ENCODE results near the gene CIRBP. TPM values are rescaled to one million over a fixed set of nuclear protein-coding genes. Genes with fewer than 3 reads are reported as not detected.
A peak's percentile ranks its signal among the peaks of the same experiment; 100 is the strongest.

The CIRBP gene
- total and polyA plus RNA-seq, 9 of the 15 experiments (the other 6 are each of a cell fraction or from before 2014, with no cell fraction given) = 20.5 to 327 (median 176) TPM

DNA sequence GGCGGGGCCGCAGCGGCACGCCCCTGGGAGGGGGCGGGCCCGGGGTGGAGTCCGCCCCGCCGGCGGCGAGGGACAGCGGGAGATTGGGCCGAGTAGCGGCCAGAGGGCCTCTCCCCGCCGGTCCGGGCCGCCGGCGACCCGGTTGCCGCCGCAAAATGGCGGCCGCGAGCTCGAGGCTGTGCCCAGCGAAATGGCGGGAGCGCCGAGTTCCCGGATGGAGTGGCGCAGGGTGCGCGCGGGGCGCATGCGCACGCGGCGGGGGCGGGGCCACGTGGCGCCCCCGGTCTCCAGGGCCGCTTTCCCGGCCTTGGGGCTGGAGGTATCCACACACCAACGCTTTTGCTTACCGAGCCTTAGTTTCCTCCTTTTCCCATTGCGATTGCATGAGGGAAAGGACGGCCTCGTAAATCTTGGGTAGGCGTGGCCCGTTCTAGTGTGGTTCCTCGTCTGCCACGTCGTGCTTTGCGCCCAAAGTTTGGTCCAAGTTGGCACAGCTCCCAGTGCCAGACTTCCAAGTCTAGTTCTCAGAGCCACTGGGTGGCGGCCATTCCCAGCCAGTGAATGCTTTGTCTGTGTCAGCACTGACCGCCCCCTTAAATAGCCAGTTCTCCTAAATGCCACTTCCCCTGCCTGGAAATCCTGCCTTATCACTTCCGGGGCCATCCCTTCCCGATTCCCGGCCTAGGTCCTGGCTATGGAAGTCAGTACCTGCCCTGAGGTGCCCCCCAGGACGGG is 513 bp downstream of the CIRBP start (continued):
- TF ChIP-seq, protein P1, sequence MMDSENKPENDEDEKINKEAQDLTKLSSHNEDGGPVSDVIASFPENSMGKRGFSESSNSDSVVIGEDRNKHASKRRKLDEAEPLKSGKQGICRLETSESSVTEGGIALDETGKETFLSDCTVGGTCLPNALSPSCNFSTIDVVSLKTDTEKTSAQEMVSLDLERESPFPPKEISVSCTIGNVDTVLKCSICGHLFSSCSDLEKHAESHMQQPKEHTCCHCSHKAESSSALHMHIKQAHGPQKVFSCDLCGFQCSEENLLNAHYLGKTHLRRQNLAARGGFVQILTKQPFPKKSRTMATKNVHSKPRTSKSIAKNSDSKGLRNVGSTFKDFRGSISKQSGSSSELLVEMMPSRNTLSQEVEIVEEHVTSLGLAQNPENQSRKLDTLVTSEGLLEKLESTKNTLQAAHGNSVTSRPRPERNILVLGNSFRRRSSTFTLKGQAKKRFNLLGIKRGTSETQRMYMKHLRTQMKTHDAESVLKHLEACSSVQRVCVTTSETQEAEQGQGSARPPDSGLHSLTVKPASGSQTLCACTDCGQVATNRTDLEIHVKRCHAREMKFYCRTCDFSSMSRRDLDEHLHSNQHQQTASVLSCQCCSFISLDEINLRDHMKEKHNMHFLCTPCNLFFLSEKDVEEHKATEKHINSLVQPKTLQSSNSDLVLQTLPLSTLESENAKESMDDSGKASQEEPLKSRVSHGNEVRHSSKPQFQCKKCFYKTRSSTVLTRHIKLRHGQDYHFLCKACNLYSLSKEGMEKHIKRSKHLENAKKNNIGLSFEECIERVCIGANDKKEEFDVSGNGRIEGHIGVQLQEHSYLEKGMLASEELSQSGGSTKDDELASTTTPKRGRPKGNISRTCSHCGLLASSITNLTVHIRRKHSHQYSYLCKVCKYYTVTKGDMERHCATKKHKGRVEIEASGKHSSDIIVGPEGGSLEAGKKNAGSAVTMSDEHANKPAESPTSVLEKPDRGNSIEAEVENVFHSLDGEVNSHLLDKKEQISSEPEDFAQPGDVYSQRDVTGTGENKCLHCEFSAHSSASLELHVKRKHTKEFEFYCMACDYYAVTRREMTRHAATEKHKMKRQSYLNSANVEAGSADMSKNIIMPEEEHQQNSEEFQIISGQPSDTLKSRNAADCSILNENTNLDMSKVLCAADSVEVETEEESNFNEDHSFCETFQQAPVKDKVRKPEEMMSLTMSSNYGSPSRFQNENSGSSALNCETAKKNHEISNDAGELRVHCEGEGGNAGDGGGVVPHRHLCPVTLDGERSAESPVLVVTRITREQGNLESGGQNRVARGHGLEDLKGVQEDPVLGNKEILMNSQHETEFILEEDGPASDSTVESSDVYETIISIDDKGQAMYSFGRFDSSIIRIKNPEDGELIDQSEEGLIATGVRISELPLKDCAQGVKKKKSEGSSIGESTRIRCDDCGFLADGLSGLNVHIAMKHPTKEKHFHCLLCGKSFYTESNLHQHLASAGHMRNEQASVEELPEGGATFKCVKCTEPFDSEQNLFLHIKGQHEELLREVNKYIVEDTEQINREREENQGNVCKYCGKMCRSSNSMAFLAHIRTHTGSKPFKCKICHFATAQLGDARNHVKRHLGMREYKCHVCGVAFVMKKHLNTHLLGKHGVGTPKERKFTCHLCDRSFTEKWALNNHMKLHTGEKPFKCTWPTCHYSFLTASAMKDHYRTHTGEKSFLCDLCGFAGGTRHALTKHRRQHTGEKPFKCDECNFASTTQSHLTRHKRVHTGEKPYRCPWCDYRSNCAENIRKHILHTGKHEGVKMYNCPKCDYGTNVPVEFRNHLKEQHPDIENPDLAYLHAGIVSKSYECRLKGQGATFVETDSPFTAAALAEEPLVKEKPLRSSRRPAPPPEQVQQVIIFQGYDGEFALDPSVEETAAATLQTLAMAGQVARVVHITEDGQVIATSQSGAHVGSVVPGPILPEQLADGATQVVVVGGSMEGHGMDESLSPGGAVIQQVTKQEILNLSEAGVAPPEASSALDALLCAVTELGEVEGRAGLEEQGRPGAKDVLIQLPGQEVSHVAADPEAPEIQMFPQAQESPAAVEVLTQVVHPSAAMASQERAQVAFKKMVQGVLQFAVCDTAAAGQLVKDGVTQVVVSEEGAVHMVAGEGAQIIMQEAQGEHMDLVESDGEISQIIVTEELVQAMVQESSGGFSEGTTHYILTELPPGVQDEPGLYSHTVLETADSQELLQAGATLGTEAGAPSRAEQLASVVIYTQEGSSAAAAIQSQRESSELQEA (IDR thresholded peaks at IDR 0.05; ENCODE audit: low read depth) = no peak
- TF ChIP-seq ZNF212 (CRISPR knock-in tag; IDR thresholded peaks at IDR 0.05) (no peak), U2AF1 (optimal IDR thresholded peaks at IDR 0.05; ENCODE audit: low read depth, low read length) (no peak), EZH2 (IDR thresholded peaks at IDR 0.05; ENCODE audit: borderline replicate concordance, low read depth, low read length) (no peak), NELFE (IDR thresholded peaks at IDR 0.05; ENCODE audit: insufficient read depth, insufficient read length) (no peak), TCF7L2 (IDR thresholded peaks at IDR 0.05; ENCODE audit: low read depth, low read length) (no peak), FOXM1 (IDR thresholded peaks at IDR 0.05; ENCODE audit: low read depth) (no peak), FOXM1 (CRISPR knock-in tag; IDR thresholded peaks at IDR 0.05; ENCODE audit: low read depth) (no peak), GATAD2B (IDR thresholded peaks at IDR 0.05; ENCODE audit: borderline replicate concordance) (peak; percentile 98), ETS2 (tag; IDR thresholded peaks at IDR 0.05; ENCODE audit: borderline replicate concordance, poor library complexity, severe bottlenecking) (peak; percentile 35), MECOM (CRISPR knock-in tag; IDR thresholded peaks at IDR 0.05) (no peak)
- TF ChIP-seq, protein P2, sequence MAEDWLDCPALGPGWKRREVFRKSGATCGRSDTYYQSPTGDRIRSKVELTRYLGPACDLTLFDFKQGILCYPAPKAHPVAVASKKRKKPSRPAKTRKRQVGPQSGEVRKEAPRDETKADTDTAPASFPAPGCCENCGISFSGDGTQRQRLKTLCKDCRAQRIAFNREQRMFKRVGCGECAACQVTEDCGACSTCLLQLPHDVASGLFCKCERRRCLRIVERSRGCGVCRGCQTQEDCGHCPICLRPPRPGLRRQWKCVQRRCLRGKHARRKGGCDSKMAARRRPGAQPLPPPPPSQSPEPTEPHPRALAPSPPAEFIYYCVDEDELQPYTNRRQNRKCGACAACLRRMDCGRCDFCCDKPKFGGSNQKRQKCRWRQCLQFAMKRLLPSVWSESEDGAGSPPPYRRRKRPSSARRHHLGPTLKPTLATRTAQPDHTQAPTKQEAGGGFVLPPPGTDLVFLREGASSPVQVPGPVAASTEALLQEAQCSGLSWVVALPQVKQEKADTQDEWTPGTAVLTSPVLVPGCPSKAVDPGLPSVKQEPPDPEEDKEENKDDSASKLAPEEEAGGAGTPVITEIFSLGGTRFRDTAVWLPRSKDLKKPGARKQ (CRISPR knock-in tag; IDR thresholded peaks at IDR 0.05) = no peak
- TF ChIP-seq, protein P3, sequence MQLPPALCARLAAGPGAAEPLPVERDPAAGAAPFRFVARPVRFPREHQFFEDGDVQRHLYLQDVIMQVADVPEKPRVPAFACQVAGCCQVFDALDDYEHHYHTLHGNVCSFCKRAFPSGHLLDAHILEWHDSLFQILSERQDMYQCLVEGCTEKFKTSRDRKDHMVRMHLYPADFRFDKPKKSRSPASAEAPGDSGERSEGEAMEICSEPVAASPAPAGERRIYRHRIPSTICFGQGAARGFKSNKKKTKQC (CRISPR knock-in tag; IDR thresholded peaks at IDR 0.05) = peak; percentile 63
- TF ChIP-seq, protein P4, sequence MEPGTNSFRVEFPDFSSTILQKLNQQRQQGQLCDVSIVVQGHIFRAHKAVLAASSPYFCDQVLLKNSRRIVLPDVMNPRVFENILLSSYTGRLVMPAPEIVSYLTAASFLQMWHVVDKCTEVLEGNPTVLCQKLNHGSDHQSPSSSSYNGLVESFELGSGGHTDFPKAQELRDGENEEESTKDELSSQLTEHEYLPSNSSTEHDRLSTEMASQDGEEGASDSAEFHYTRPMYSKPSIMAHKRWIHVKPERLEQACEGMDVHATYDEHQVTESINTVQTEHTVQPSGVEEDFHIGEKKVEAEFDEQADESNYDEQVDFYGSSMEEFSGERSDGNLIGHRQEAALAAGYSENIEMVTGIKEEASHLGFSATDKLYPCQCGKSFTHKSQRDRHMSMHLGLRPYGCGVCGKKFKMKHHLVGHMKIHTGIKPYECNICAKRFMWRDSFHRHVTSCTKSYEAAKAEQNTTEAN (CRISPR knock-in tag; IDR thresholded peaks at IDR 0.05) = no peak

All from K562 (cell line).